Heart right ventricle (tissue), 16 donors: ENCODE measurements around the gene DNM3. TPM values are rescaled to one million over a fixed set of nuclear protein-coding genes. Genes with fewer than 3 reads are reported as not detected.

ENCODE experiments used
- ATAC-seq, 8 donors: fragments of 200-7000 bp; cut with Tn5 transposase; one replicate each; pipeline ENCODE4 v1.9.1; 2020; ENCODE audit warnings: mild to moderate bottlenecking in 8 of 8, moderate library complexity in 8 of 8, moderate number of reproducible peaks in 1 of 8
- DNase-seq, 2 donors: peaks; one replicate each; pipeline ENCODE4 v3.0.0-alpha.2; 2020
- H3K27ac ChIP-seq, 10 donors: fragments of 200-600 bp; sonication (generic) in 2 of 10; one replicate each; pipeline versions ENCODE4 v1.5.0 to v1.8.0; 2020 to 2022; ENCODE audit warnings: mild to moderate bottlenecking in 3 of 10
- H3K27me3 ChIP-seq, 7 donors: fragments of 200-600 bp; one replicate each; pipeline ENCODE4 v1.8.0; 2021 to 2022; ENCODE audit warnings: mild to moderate bottlenecking in 2 of 7
- H3K36me3 ChIP-seq, 9 donors: fragments of 200-600 bp; sonication (generic) in 1 of 9; one replicate each; pipeline versions ENCODE4 v1.5.0 to v1.8.0; 2020 to 2022; ENCODE audit warnings: mild to moderate bottlenecking in 2 of 9
- H3K4me1 ChIP-seq, 9 donors: fragments of 200-600 bp; sonication (generic) in 1 of 9; one replicate each; pipeline versions ENCODE4 v1.5.0 to v1.8.0; 2020 to 2022; ENCODE audit warnings: mild to moderate bottlenecking in 4 of 9
- H3K4me3 ChIP-seq, 10 donors: fragments of 200-600 bp; sonication (generic) in 2 of 10; one replicate each; pipeline versions ENCODE4 v1.5.0 to v1.8.0; 2020 to 2022; ENCODE audit warnings: mild to moderate bottlenecking in 7 of 10, moderate library complexity in 2 of 10
- H3K9me3 ChIP-seq, 11 donors: fragments of 200-600 bp in 10 of 11; sonication (generic) in 2 of 11; one replicate each; pipeline versions ENCODE4 v1.5.0 to v1.8.0; 2013 to 2022; ENCODE audit warnings: mild to moderate bottlenecking in 2 of 11, control low read depth in 1 of 11, moderate library complexity in 1 of 11
- CTCF ChIP-seq, 9 donors: fragments of 200-600 bp; sonication (generic) in 2 of 9; IDR thresholded peaks; one replicate each; pipeline versions ENCODE4 v1.5.0 to v1.8.0; 2021 to 2022; ENCODE audit warnings: antibody characterized with exemption in 9 of 9, mild to moderate bottlenecking in 5 of 9, moderate library complexity in 1 of 9
- WGBS, 2 donors: extraction: QIAGEN DNeasy Blood & Tissue Kit; methylation state at CpG; one replicate each; pipeline ENCODE4 v1.1.7; 2013; ENCODE audit warnings: inconsistent platforms in 1 of 2; 5-methylcytosine and 5-hydroxymethylcytosine counted together
- intact Hi-C, 10 donors: fragments of 100-400 bp; cut with DNase I; formaldehyde crosslinking; loops; one replicate each; pipeline versions ENCODE4 v1.11.1 to v1.14.2; 2022
- microRNA-seq, 2 donors: library from miRNA; unstranded; fragments of <30 nt; microRNA quantifications; one replicate each; pipeline ENCODE4 v1.2.0, GENCODE V29; 2021
- polyA plus RNA-seq, 2 donors: library from polyadenylated mRNA; stranded (reverse); fragments of 200-250 nt; gene quantifications; one replicate each; pipeline ENCODE4 v1.2.3, GENCODE V29; 2013
- total RNA-seq, 10 donors: library from RNA; stranded (reverse); fragmentation: NEBNext Ultra II Directional in 3 of 10; extraction: Animal tissue kit (Norgen Biotek cat#: 25700) in 3 of 10; gene quantifications; one replicate each; pipeline versions ENCODE4 v1.2.1 to v1.2.4, GENCODE V29; 2021 to 2023
- donor health status: Arrhythmogenic right ventricular cardiomyopathy.
- donor health status: ischemic (EF 13 %, LVEDD 7.1; RV severe dilation, severe dysfunction).
- donor health status: healthy with polysubstance abuse.
- donor health status: DM: no; HTN: yes; CAD: no.
- donor health status: DM: no; HTN: no; CAD: no.
- donor health status: ischemic (EF 25% LVEDD 6.9; RV normal size, moderate dysfunction).
- donor health status: ischemic (EF 25% LVEDD 5.7; RV mildly dilated, moderate dysfunction).
- donor health status: healthy.
- donor health status: DM: yes; HTN: yes; CAD: no.
- donor health status: Ischemic cardiomyopathy.
- donor health status: ischemic (EF 35%, LVEDD 5.7; RV mildly dilated, moderate dysfunction).
- donor health status: nonischemic (EF 11% LVEDD 7.7; RV severe dilation, severe dysfunction).
- donor health status: DM: yes; HTN: yes; CAD: no.
- donor health status: PGD.
- donor health status: ischemic (EF 29% LVEDD 5.4; RV normal size, mild dysfunction).
- donor health status: nonischemic (EF 23%, LVEDD 6.1; RV moderate dilation, normal function).

Gene DNM3
- total and polyA plus RNA-seq, 12 donors = 0.77 to 2.8 (median 2.2) TPM

DNA sequence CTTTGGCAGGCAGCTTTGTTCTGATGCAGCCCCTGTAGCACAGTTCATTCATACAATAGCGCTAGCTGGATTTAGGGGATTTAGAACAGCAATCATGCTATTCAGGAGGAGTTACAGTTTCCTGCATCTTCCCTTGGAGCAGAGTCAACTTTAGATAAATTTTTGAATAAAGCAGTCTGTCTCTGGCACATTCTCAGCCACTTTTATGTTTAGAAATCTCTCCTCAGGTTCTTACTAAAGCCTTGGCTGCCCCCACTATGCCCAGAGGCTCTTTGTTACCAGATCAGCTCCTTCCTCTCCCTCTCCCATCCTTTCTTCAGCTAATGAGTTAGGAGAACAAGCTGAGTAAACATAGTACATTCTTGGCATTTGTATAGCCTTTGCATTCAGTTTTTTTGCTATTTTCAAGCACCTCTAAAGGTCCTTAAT, 619.6 kb downstream of the DNM3 start:
- TF ChIP-seq CTCF (IDR thresholded peaks at IDR 0.05) = no peak
- H3K4me3 ChIP-seq = no peak overlapping the region
- ATAC-seq = no peak
- no peak for DNase-seq
- H3K4me1 ChIP-seq = peaks cover 0 to 6% (median 0%) of the 10 kb centered on the region in 9 donors
- H3K27ac ChIP-seq = no peak overlapping the region
- H3K27me3 ChIP-seq = no peaks in the 10 kb centered on the region
- WGBS, 2 donors = 57 to 63% methylated on average over 1 of the region's 1 CpG
- H3K36me3 ChIP-seq = no peaks in the 10 kb centered on the region
- intact Hi-C loops = no loop called here
- H3K9me3 ChIP-seq = no peaks in the 10 kb centered on the region

Small RNA genes within 50 kb of the gene (microRNA-seq; reads per million reads assigned to microRNA genes)
- gene MIR199A2 = 27.5 to 40.9 reads per million in 2 donors
- 0 reads per million in 2 donors for gene MIR3120

Other genes with a start within 250 kb of the DNM3 start
- not detected for gene MYOCOS, start 219.3 kb upstream of the DNM3 start, total RNA-seq
- gene MYOCOS, start 219.3 kb upstream of the DNM3 start, polyA plus RNA-seq = not detected
- gene MYOC, start 188.8 kb upstream of the DNM3 start, total RNA-seq = 1 to 10 TPM in 9 of 10 donors, under 1 TPM in 1; 0.93 to 7.5 (median 2.7) TPM
- 1 to 10 TPM in 1 of 2 donors, under 1 TPM in 1; 0.80 to 3.7 TPM for gene MYOC, start 188.8 kb upstream of the DNM3 start, polyA plus RNA-seq
- 10 to 100 TPM in 5 of 10 donors, 1 to 10 TPM in 5; 6.6 to 12.5 (median 9.2) TPM for gene VAMP4, start 99.4 kb upstream of the DNM3 start, total RNA-seq
- 1 to 10 TPM; 4.1 to 6.1 TPM for gene VAMP4, start 99.4 kb upstream of the DNM3 start, polyA plus RNA-seq
- gene METTL13, start 59.8 kb upstream of the DNM3 start, total RNA-seq = 10 to 100 TPM; 12.9 to 20.2 (median 16.5) TPM
- gene METTL13, start 59.8 kb upstream of the DNM3 start, polyA plus RNA-seq = 10 to 100 TPM in 1 of 2 donors, 1 to 10 TPM in 1; 3.2 to 18.9 TPM